EL (cell line): Measurements from ENCODE around the gene MAD2L1.

Source experiments
- DNase-seq: peaks from one replicate; pipeline ENCODE4 v3.0.0-alpha.2; 2016

Gene MAD2L1

DNA sequence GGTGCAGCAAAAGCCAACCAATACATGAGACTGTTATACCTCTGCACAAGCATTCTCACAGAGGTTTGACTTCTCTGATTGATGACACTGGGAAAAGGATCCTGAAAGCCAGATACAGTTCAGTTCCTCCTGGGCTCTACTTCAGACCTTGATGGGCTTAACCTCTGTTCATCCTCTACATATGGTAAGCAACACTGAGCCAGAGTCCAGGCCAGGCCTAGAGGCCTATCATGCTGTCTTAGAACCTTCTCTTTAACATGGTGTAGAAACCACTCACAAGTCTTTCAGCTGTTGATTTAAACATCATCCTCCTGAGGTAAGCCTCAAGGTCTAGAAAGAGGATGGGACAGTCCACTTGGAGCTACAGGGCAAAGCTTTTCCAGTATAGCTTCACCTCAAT is 9.2 kb downstream of the MAD2L1 start:
- DNase-seq, result no peak

DNA sequence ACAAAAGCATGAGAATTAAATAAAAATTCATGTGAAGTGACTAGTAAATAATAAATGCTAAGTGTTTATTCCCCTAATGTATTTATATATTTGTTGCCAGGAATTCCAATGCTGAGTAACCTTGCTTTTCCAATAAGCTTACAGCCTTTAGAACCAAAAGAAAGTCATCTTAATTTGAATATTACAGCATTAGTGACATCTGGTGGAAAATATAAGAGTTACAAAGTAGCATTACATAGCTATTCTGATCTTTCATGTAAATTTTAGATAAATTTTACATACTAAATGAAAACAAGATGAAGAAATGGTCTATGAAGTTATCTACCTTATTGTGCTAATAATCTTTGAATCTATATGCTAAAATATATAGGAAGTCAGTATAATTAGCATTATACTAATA is 10.4 kb downstream of the MAD2L1 start:
- DNase-seq, result no peak

DNA sequence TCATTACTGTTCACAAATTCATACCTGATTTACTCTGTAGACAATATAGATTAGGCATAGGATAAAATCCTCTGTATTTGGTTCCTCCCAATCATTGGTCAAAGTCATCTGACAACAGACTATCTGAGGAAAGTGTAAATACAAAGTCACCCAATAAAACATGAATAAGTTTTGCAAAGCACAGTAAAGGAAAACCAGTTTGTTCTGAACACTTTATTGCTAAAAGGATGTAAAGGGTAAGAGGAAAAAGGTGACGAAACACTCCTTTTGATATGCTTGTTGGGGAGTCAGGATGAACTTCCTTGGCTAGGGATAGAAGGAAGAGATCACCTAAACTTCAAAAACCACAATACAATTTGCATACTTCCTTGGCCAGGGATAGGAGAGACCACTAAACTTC is 10.9 kb downstream of the MAD2L1 start:
- no peak for DNase-seq

DNA sequence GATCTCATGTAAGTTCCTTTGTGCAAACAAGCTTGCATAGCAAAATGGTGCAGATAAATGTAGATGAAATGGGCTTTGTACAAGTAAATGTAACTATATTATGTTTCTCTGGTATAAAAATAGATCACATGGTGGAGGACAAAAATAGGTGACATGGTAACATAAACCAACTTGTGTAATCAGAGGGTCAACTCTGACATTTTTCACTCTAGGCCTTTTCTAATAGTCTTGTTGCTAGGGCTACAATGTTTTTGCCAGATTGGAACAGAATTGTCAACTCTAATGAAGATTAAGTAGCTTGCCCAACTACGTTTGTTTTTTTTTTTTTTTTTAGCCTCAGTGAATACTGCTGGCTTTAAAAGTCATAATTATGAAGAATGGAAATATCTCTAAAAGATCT is 11.5 kb downstream of the MAD2L1 start:
- no peak for DNase-seq

DNA sequence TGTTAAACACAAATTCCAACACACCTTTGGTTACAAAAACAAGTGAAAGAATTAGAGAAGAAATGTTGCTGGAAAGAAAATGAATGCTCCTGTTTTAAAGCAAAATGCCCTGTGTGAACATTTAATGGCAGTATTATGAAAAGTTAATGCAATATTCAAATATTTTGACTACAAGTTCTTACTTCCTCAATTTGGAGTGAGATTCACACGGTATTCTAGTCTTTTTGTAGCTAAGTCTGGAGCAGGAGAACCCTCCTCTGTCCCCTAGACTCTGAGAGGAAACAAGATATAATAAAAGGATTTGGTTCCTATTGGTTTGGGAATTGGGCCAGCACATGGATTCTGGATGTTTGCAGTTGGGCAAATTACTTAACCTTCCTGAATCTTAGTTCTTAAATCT is 12.7 kb downstream of the MAD2L1 start:
- no peak for DNase-seq

DNA sequence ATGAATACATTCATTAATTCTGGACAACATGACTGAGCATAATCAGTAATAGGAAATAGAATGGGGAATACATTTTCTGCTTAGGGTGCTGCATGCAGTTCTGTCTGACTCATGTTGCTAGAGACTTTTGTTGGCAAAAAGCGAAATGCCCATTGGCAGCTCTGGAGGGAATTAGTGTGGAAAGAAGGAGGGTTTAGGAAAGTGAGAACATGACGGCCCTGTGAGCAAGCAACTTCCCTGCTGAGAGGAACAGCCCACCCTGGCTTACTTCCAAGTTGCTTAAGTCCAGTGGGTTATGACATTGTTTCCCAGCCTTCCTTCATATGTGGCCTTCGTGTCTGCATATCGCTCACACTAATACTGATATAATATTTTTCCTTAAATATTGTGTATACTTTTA is 13.8 kb downstream of the MAD2L1 start:
- peak; percentile 90 for DNase-seq

DNA sequence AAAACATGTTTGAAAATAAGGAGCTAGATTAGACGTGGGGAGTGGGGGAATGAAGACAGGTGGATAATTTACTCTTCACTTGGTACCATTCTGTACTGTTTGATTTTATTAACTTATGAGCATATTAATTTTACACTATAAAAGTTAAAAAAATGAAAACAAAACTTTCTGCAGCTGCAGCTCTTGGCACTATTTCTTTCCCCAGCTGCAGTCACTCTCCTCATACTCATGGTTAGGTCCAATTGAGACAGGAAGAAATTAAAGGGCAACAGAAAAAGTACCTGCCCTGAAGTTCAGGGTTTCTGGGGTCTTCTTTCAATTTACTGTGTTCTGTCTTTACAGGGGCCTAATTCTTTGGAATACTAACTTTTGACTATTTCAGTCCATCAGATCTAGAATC is 15.4 kb downstream of the MAD2L1 start:
- DNase-seq, result no peak

DNA sequence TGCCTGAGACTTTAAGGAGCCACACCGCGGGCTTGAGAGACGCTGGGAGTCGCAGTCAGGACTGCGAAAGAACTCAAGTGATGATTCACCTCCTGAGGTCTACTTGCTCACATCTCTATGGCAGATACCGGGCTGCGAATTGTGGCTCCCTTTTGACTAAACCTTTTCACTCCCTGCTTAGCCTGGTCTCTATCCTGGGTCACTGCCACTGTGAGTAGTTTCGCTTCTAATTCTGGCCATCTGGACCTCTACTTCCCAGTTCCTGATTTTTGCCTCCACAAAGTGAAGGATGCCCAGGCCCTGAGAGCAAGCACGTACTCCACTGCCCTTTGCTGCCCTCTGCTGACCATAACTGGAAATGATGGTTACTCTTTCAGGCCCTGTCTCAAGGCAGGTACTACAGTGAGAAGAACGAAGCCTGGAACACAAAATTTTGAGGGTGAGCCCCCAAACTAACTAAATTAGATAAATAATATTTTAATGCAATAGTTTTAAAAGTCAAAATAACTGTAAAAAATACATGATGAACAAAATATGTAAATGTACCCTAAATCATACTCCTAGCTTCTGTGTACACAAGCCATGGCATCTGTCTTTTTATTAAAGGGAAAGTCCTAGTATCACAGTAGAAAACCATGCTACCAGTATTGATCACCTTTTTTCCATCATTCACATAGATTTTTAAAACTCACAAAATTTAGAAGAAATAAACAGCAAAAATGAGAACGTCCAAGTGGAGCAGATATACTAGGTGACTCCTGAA is 16.7 kb downstream of the MAD2L1 start:
- DNase-seq, result peak; percentile 90

DNA sequence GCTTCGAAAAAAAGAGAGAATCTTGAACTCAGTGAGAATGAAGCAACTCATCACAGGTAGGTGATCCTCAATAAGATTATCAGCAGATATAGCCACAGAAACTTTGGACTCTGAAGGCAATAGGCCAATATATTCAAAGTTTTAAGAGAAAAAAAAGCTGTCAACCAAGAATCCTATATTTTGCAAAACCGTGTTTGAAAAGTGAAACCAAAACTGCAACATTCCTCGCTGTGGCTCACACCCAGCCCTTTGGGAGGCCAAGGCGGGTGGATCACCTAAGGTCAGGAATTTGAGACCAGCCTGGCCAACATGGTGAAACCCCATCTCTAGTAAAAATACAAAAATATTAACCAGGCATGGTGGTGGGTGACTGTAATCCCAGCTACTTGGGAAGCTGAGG is 22.8 kb downstream of the MAD2L1 start:
- DNase-seq, result no peak

DNA sequence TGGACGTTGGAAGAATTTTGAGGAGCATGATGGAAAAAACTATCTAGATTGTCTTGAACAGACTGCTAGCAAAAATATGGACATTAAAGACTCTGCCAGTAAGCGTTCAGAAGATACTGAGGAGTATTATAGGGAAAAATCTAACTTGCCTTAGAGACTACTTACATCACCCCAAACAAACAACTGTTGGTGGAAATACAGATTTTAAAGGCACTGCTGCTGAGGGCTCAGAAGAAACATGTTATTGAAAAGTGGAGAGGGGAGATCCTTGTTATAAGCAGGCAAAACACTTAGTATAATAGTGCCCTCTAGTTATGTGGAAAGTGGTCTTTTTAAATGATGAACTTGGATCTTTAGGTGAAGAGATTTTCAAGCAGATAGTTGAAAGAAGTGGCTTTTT is 29.2 kb downstream of the MAD2L1 start:
- no peak for DNase-seq

DNA sequence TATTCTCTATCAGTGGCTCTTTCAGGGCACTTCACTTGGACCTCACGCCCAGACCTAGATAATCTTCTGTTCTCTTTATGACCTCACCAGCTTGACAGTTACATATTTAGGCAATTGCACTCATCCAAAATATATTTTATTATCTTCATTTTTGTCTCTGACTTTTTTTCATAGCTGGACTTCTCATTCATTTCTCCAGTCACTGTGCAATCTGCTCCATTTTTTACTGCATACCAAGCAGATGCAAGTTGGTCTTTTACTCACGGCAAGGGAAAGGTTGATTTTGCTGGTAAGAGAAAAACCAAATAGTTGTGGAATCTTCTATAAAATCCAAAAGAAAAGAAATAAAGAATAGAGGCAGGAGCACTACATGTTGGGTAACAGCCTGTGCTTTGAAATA is 31.7 kb downstream of the MAD2L1 start:
- DNase-seq, result no peak

DNA sequence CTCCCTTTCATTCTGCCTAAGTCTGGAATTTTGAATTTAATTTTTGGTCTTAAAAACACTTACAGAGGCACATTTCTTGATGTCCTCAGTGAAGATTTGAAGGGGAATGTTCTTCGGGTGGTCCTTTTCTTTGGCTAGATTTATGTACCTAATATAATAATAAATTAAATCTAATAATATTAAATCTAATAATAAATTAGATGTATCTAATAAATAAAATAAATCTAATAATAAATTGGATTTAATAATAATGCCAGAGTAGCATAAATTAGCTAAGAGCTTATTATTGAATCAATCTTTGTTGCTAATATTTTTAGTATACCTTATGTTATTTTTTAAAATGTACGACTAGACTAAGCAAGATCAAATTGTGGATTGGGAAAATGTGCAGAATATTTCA is 39.8 kb downstream of the MAD2L1 start:
- no peak for DNase-seq

DNA sequence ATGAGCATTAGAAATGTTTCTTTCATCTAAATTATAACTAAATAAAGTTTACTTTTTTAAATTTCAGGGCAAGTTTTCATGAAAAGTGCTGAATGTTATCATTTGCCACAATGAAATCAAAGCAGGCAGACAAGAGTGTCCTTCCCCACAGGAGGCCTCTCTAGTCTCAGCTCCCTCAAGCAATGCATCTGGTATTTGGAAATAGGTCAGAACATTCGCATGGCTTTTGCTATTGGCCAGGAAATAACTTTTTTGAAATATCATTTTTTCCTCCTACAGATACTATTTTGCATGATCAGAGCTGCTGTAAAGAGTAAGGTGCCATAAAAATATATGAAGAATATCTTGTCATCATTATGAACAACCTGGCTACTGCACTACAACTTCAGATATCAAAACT is 41.1 kb downstream of the MAD2L1 start:
- no peak for DNase-seq

DNA sequence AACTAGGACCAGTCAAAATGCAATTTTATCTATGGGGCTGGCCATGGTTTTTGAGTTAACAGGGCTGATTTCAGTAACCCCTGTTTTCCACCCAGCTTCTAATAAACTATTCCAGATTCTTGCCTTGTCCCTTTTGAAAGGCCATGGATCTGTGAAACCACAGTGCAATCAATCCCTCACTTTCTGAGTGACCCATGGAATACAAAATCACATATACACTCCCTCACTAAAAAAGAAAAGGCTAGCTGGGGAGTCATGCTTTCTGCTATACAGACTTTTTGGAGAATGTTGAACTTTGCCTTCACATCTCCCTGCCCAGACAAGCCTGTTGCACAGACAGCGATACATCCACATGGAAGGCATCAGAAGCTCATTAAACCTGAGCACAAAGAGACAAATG is 47.9 kb downstream of the MAD2L1 start:
- DNase-seq, result no peak

DNA sequence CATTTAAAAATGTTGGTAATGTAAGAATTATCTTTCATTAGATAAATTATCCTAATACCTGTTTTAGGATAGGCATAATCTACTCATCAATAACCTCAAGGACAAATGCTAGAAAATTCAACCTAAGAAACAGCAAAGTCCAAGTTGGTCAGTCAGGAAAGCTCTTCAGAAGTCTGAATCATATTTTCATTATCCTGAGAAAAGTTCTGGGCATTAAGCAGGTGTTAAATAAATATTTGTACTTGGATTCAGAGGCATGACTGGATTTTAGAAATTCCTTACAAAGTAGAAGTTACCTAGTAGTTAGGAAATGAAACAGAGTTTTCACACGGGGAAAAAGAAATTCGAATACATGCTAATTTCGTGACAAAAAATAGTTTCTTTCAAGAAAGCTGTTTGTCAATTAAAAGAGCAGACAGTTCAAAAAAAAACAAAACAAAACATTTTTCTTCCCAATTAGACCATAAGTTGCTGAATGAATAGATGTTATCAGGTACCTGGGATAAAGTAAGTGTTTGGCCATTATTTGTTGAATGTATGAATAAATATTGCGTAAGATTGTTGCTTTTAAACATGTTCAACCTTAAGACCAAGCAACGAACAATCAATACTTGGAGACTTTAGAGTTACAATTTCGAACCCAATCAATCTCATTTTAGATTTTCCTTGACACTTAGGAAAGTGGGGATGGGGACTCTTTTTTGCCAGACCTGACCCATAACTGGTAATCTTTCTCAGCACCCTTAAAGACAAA is 48.5 kb downstream of the MAD2L1 start:
- DNase-seq, result no peak

DNA sequence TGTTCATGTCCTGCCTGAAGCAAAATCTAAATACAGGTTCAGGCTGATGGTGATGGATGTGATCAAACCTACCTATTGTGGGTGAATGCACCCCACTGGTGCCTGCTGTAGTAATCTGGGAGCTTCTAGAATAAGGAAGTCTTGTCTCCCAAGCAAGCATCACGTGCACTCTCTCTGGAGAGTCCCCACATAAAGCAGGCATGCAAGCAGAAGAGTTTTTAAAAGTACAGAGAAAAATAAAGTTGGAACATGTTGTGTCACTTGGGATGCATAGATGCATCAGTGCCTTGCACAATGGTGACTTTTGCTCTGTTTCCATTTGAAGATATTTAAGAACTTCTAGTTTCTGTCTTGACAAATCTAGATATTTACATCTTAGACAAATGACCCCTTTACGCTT is 54.9 kb downstream of the MAD2L1 start:
- DNase-seq, result no peak

DNA sequence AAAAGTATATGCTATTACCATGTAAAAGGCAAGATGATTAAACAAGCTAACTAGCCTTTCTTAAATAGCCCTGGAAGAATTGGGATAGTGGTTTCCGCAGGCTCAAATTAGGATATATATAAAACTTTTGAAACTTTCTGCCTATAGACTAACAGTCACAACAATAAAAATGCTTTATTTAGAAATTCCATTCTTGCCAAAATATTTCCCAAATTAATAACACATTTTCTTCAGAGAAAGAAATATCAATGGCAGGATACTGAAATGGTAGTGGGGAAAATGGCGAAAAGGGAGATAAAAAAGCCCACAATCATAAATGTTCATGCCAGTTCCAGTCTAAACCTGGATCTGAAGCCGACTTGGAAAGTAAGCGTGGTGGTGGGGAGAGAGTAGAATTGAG is 56.0 kb downstream of the MAD2L1 start:
- no peak for DNase-seq

DNA sequence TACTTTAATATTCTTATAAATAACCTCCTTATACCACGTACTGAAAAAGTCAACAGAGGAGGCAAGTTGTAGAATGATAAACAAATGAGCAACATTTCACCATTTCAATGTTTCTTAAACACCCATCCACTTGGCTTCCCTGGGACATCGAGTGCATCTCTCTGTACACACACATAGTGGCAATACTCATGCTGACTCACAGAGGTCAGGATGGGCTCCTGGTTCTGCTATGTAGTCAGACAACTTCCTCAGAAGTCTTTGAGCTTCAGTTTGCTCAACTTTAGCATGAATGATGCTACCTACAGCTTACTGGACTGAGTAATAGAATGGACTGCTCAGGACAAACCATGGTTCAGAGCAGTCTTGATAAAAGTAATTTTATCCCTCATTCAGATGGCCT is 56.9 kb downstream of the MAD2L1 start:
- DNase-seq, result peak; percentile 71

DNA sequence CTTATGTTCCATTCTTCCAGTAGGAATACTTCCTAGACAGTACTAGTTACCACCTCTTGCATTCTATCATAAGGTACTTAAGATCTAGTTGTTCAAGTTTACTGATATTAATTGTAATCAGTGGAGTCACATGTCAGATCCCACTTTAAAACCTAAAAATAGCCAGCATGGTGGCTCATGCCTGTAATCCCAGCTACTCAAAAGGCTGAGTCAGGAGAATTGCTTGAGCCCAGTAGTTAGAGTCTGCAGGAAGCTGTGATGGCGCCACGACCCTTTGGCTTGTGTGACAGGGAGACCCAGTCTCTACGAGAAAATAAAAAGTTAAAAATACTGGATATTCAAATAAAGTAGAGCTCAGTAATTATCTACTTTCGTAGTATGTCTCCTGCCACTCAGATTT is 57.7 kb downstream of the MAD2L1 start:
- DNase-seq, result no peak

DNA sequence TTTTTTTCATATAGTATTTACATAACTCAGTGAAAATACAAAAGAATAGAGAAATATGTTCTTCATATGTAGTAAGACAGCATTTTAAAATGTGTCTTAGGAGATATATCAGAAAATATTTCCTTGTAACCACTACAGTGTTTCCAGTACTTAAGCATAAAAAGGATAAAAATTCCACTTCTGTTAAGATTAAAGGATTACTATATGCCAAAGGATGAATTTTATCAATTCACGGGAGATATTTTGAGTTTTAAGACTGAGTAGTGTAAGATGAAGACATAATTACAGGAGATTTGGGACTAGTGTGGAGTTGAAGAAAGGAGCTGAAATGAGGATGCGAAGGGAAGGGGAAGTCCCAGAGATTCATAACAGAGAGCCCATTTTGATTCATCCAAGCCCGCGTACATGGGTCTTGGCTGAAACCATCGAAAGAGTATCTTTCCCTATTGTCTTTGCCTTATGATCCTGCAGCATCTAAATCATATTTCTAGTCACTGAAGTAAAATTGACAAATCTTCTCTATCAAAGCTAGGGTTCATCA is 58.7 kb downstream of the MAD2L1 start:
- DNase-seq, result no peak

DNA sequence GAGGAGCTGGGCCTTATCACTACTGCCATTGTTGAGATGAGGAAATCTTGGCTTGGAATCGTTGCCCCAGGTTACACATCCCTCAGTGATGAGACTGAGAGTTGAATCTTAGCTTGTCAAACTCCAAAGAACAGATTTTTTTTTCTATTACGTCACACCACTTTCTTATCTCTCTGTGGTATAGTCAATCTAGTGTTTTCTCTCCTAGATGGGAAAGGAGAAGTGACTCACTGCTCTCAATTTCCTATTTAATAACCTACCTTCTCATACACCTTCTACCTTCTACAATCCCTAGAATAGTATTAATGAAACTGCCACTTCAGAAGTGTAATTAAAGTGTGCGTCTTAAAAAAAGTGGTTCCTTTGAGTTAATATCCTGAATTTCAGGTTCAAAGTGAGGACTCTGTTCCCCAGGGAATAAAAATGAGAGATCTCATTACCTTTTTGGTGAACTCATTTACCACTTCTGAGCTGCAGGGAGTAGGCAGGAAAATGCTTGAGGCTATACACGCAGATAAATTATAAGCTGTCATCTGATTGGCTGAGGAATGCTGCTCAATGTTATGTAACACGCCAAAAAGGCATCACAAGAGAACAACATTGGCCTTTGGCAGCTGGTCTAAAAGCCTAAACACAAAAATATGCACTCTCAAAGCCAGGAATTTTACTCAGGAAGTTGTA is 59.3 kb downstream of the MAD2L1 start:
- DNase-seq, result peak; percentile 83
